ENCODE measurements around the gene RMDN3. TPM values are rescaled to one million over a fixed set of nuclear protein-coding genes. Genes with fewer than 3 reads are reported as not detected.

RMDN3 gene
- total and polyA plus RNA-seq, 2 of the 13 experiments (the other 11 are each of a cell fraction or from before 2014, with no cell fraction given), result 16.8 to 19.5 TPM

DNA sequence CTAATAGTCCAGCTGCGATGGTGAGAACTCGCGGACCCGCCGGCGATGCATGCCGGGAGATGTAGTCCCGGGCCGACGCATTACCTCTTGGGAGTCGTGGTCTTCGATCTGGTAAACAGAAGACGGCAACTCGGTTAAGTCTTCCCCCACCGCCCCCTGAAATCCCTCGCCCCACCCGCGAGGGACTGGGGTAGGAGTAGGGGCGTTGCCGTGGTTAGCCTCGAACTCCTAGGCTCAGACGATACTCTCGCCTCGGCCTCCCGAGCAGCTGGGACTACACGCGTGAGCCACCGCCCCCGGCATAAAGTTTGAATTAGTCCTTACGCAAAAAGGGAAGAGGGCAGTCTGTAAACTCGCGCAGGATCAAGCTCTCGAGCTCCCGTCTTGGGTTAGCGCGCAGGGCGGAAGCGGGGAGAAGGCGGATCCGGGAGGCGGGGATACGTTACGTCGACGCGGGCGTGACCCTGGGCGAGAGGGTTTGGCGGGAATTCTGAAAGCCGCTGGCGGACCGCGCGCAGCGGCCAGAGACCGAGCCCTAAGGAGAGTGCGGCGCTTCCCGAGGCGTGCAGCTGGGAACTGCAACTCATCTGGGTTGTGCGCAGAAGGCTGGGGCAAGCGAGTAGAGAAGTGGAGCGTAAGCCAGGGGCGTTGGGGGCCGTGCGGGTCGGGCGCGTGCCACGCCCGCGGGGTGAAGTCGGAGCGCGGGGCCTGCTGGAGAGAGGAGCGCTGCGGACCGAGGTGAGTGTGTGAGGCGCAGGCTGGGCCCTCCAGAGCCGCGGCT lies 60.2 kb downstream of the RMDN3 start, which contains the start of gene RAD51 (continued):
- TF ChIP-seq, protein P1, sequence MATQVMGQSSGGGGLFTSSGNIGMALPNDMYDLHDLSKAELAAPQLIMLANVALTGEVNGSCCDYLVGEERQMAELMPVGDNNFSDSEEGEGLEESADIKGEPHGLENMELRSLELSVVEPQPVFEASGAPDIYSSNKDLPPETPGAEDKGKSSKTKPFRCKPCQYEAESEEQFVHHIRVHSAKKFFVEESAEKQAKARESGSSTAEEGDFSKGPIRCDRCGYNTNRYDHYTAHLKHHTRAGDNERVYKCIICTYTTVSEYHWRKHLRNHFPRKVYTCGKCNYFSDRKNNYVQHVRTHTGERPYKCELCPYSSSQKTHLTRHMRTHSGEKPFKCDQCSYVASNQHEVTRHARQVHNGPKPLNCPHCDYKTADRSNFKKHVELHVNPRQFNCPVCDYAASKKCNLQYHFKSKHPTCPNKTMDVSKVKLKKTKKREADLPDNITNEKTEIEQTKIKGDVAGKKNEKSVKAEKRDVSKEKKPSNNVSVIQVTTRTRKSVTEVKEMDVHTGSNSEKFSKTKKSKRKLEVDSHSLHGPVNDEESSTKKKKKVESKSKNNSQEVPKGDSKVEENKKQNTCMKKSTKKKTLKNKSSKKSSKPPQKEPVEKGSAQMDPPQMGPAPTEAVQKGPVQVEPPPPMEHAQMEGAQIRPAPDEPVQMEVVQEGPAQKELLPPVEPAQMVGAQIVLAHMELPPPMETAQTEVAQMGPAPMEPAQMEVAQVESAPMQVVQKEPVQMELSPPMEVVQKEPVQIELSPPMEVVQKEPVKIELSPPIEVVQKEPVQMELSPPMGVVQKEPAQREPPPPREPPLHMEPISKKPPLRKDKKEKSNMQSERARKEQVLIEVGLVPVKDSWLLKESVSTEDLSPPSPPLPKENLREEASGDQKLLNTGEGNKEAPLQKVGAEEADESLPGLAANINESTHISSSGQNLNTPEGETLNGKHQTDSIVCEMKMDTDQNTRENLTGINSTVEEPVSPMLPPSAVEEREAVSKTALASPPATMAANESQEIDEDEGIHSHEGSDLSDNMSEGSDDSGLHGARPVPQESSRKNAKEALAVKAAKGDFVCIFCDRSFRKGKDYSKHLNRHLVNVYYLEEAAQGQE (IDR thresholded peaks at IDR 0.05; ENCODE audit: borderline replicate concordance in 1 of 2, low read depth in 1 of 2, low read length in 2 of 2), result 0 out of 4 replicates have a peak, but pooled peaks of 1 of the 2 experiments have one; percentile 4
- TF ChIP-seq, protein P2, sequence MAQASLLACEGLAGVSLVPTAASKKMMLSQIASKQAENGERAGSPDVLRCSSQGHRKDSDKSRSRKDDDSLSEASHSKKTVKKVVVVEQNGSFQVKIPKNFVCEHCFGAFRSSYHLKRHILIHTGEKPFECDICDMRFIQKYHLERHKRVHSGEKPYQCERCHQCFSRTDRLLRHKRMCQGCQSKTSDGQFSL (CRISPR knock-in tag; IDR thresholded peaks at IDR 0.05), result no peak
- TF ChIP-seq NFYB (CRISPR knock-in tag; IDR thresholded peaks at IDR 0.05) (peak; percentile 20; the same call in 1 of the 2 replicates), ZNF839 (CRISPR knock-in tag; IDR thresholded peaks at IDR 0.05; ENCODE audit: borderline replicate concordance) (0 out of 2 replicates have a peak, but pooled peaks have one; percentile 73), GTF2F1 (IDR thresholded peaks at IDR 0.05; ENCODE audit: low read length) (no peak), HNF4A (CRISPR knock-in tag; IDR thresholded peaks at IDR 0.05) (peak; percentile 56), BRCA1 (CRISPR knock-in tag; IDR thresholded peaks at IDR 0.05) (no peak), ZNF317 (CRISPR knock-in tag; IDR thresholded peaks at IDR 0.05) (peak; percentile 56; the same call in 1 of the 2 replicates), CHCHD3 (CRISPR knock-in tag; IDR thresholded peaks at IDR 0.05) (peak; percentile 84), ZNF33B (CRISPR knock-in tag; IDR thresholded peaks at IDR 0.05) (no peak), EHMT2 (IDR thresholded peaks at IDR 0.05; ENCODE audit: borderline replicate concordance, low read depth, low read length) (no peak), NR2C2 (CRISPR knock-in tag; IDR thresholded peaks at IDR 0.05; ENCODE audit: borderline replicate concordance) (peak; percentile 98)
- TF ChIP-seq, protein P3, sequence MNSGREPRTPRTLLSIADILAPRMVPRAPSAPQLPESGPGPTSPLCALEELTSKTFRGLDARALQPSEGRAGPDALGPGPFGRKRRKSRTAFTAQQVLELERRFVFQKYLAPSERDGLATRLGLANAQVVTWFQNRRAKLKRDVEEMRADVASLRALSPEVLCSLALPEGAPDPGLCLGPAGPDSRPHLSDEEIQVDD (CRISPR knock-in tag; IDR thresholded peaks at IDR 0.05; ENCODE audit: borderline replicate concordance), result 0 out of 2 replicates have a peak, but pooled peaks have one; percentile 34
- TF ChIP-seq, protein P4, sequence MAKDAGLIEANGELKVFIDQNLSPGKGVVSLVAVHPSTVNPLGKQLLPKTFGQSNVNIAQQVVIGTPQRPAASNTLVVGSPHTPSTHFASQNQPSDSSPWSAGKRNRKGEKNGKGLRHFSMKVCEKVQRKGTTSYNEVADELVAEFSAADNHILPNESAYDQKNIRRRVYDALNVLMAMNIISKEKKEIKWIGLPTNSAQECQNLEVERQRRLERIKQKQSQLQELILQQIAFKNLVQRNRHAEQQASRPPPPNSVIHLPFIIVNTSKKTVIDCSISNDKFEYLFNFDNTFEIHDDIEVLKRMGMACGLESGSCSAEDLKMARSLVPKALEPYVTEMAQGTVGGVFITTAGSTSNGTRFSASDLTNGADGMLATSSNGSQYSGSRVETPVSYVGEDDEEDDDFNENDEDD (CRISPR knock-in tag; IDR thresholded peaks at IDR 0.05; ENCODE audit: borderline replicate concordance), result peak; percentile 98
- TF ChIP-seq, protein P5, sequence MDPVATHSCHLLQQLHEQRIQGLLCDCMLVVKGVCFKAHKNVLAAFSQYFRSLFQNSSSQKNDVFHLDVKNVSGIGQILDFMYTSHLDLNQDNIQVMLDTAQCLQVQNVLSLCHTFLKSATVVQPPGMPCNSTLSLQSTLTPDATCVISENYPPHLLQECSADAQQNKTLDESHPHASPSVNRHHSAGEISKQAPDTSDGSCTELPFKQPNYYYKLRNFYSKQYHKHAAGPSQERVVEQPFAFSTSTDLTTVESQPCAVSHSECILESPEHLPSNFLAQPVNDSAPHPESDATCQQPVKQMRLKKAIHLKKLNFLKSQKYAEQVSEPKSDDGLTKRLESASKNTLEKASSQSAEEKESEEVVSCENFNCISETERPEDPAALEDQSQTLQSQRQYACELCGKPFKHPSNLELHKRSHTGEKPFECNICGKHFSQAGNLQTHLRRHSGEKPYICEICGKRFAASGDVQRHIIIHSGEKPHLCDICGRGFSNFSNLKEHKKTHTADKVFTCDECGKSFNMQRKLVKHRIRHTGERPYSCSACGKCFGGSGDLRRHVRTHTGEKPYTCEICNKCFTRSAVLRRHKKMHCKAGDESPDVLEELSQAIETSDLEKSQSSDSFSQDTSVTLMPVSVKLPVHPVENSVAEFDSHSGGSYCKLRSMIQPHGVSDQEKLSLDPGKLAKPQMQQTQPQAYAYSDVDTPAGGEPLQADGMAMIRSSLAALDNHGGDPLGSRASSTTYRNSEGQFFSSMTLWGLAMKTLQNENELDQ (CRISPR knock-in tag; IDR thresholded peaks at IDR 0.05; ENCODE audit: borderline replicate concordance), result no peak
- TF ChIP-seq, protein P6, sequence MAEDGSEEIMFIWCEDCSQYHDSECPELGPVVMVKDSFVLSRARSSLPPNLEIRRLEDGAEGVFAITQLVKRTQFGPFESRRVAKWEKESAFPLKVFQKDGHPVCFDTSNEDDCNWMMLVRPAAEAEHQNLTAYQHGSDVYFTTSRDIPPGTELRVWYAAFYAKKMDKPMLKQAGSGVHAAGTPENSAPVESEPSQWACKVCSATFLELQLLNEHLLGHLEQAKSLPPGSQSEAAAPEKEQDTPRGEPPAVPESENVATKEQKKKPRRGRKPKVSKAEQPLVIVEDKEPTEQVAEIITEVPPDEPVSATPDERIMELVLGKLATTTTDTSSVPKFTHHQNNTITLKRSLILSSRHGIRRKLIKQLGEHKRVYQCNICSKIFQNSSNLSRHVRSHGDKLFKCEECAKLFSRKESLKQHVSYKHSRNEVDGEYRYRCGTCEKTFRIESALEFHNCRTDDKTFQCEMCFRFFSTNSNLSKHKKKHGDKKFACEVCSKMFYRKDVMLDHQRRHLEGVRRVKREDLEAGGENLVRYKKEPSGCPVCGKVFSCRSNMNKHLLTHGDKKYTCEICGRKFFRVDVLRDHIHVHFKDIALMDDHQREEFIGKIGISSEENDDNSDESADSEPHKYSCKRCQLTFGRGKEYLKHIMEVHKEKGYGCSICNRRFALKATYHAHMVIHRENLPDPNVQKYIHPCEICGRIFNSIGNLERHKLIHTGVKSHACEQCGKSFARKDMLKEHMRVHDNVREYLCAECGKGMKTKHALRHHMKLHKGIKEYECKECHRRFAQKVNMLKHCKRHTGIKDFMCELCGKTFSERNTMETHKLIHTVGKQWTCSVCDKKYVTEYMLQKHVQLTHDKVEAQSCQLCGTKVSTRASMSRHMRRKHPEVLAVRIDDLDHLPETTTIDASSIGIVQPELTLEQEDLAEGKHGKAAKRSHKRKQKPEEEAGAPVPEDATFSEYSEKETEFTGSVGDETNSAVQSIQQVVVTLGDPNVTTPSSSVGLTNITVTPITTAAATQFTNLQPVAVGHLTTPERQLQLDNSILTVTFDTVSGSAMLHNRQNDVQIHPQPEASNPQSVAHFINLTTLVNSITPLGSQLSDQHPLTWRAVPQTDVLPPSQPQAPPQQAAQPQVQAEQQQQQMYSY (CRISPR knock-in tag; IDR thresholded peaks at IDR 0.05), result peak; percentile 53; the same call in 1 of the 2 replicates

All from HepG2 (cell line).